H9 (cell line): ENCODE data around the gene RPL27A. TPM values are rescaled to one million over a fixed set of nuclear protein-coding genes. Genes with fewer than 3 reads are reported as not detected.

Source experiments
- DNase-seq: peaks from one replicate; pipeline ENCODE4 v3.0.0-alpha.2; 2017
- H2AFZ ChIP-seq: one replicate; pipeline ENCODE4 v1.6.1; 2013; ENCODE audit warnings: mild to moderate bottlenecking, low read length, control low read depth, moderate library complexity
- H2AK5ac ChIP-seq: 2 replicates; pipeline ENCODE4 v1.6.1; 2013; ENCODE audit warnings: low read length, control low read depth, mixed read lengths; ENCODE audit not compliant: insufficient read length
- H2BK120ac ChIP-seq: one replicate; pipeline ENCODE4 v1.6.1; 2013; ENCODE audit warnings: low read depth, mild to moderate bottlenecking, low read length, control low read depth, inconsistent platforms; ENCODE audit not compliant: poor library complexity, severe bottlenecking
- H2BK12ac ChIP-seq: 2 replicates; pipeline ENCODE4 v1.6.1; 2013; ENCODE audit warnings: low read length, control low read depth, mixed read lengths, low read depth; ENCODE audit not compliant: insufficient read length
- H2BK15ac ChIP-seq: 2 replicates; pipeline ENCODE4 v1.6.1; 2013; ENCODE audit warnings: low read depth, low read length, control low read depth
- H2BK20ac ChIP-seq: one replicate; pipeline ENCODE4 v1.6.1; 2013; ENCODE audit warnings: low read depth, mild to moderate bottlenecking, low read length, control low read depth, inconsistent platforms; ENCODE audit not compliant: poor library complexity, severe bottlenecking
- H2BK5ac ChIP-seq: 2 replicates; pipeline ENCODE4 v1.6.1; 2013; ENCODE audit warnings: low read length, control low read depth, mixed read lengths; ENCODE audit not compliant: insufficient read length
- H3K14ac ChIP-seq: 2 replicates; pipeline ENCODE4 v1.6.1; 2013; ENCODE audit warnings: low read length, control low read depth; ENCODE audit not compliant: insufficient read depth
- H3K18ac ChIP-seq: 2 replicates; pipeline ENCODE4 v1.6.1; 2013; ENCODE audit warnings: low read depth, mild to moderate bottlenecking, mixed read lengths, low read length, control low read depth; ENCODE audit not compliant: insufficient read length
- H3K23ac ChIP-seq: 2 replicates; pipeline ENCODE4 v1.6.1; 2013; ENCODE audit warnings: low read length, control low read depth, mixed read lengths, low read depth; ENCODE audit not compliant: insufficient read length
- H3K23me2 ChIP-seq: 2 replicates; pipeline ENCODE4 v1.6.1; 2013; ENCODE audit warnings: low read depth, mild to moderate bottlenecking, mixed read lengths, low read length, control low read depth; ENCODE audit not compliant: insufficient read length, poor library complexity, severe bottlenecking
- H3K27ac ChIP-seq: 2 replicates; pipeline ENCODE4 v1.5.1; 2013; ENCODE audit warnings: low read length, control low read depth, mixed read lengths, low read depth; ENCODE audit not compliant: insufficient read length
- H3K27me3 ChIP-seq: 2 replicates; pipeline ENCODE4 v1.6.1; 2013; ENCODE audit warnings: low read length, control low read depth, inconsistent platforms; ENCODE audit not compliant: insufficient read depth
- H3K4ac ChIP-seq: 2 replicates; pipeline ENCODE4 v1.6.1; 2013; ENCODE audit warnings: low read depth, mild to moderate bottlenecking, control low read depth, inconsistent platforms, low read length, moderate library complexity
- H3K4me1 ChIP-seq: 2 replicates; pipeline ENCODE4 v1.6.1; 2013; ENCODE audit warnings: low read length, control low read depth, inconsistent platforms; ENCODE audit not compliant: insufficient read depth
- H3K4me2 ChIP-seq: 2 replicates; pipeline ENCODE4 v1.6.1; 2013; ENCODE audit warnings: low read length, control low read depth, mixed read lengths; ENCODE audit not compliant: insufficient read length, insufficient read depth
- H3K56ac ChIP-seq: 2 replicates; pipeline ENCODE4 v1.6.1; 2013; ENCODE audit warnings: low read depth, mild to moderate bottlenecking, mixed read lengths, low read length, control low read depth; ENCODE audit not compliant: insufficient read length
- H3K79me1 ChIP-seq: 2 replicates; pipeline ENCODE4 v1.6.1; 2013; ENCODE audit warnings: low read depth, mild to moderate bottlenecking, moderate library complexity, low read length, control low read depth, inconsistent platforms; ENCODE audit not compliant: insufficient read depth, poor library complexity, severe bottlenecking
- H3K79me2 ChIP-seq: 2 replicates; pipeline ENCODE4 v1.6.1; 2013; ENCODE audit warnings: low read length, control low read depth, inconsistent platforms; ENCODE audit not compliant: insufficient read depth
- H3K9ac ChIP-seq: 2 replicates; pipeline ENCODE4 v1.6.1; 2013; ENCODE audit warnings: low read length, control low read depth, mixed read lengths; ENCODE audit not compliant: insufficient read length; ENCODE audit errors: extremely low read depth
- H3K9me3 ChIP-seq: one replicate; pipeline ENCODE4 v1.6.1; 2013; ENCODE audit warnings: low read depth, low read length, inconsistent platforms; ENCODE audit not compliant: control insufficient read depth
- H3T11ph ChIP-seq: one replicate; pipeline ENCODE4 v1.6.1; 2013; ENCODE audit warnings: mild to moderate bottlenecking, low read length, control low read depth, inconsistent platforms
- H4K20me1 ChIP-seq: one replicate; pipeline ENCODE4 v1.6.1; 2013; ENCODE audit not compliant: control insufficient read depth, insufficient read length, insufficient read depth
- H4K5ac ChIP-seq: 2 replicates; pipeline ENCODE4 v1.6.1; 2013; ENCODE audit warnings: low read depth, mild to moderate bottlenecking, mixed read lengths, low read length, control low read depth; ENCODE audit not compliant: insufficient read length
- H4K8ac ChIP-seq: replicated peaks from 2 replicates; pipeline ENCODE4 v1.6.1; 2013; ENCODE audit warnings: low read length, control low read depth, mixed read lengths, low read depth; ENCODE audit not compliant: insufficient read length
- H4K91ac ChIP-seq: 2 replicates; pipeline ENCODE4 v1.6.1; 2013; ENCODE audit warnings: low read depth, mild to moderate bottlenecking, moderate library complexity, mixed read lengths, low read length, control low read depth; ENCODE audit not compliant: insufficient read length
- H3K27ac Mint-ChIP-seq, 3 experiments: 2 replicates in 2 of 3; 3 replicates in 1 of 3; pipeline ENCODE4 v1.8.0; 2020 to 2021; ENCODE audit warnings: mixed read lengths in 3 of 3, mild to moderate bottlenecking in 1 of 3, moderate library complexity in 1 of 3
- H3K27me3 Mint-ChIP-seq: 2 replicates; pipeline ENCODE4 v1.8.0; 2021; ENCODE audit warnings: low read depth, mild to moderate bottlenecking, moderate library complexity, mixed read lengths
- H3K36me3 Mint-ChIP-seq, 3 experiments: 2 replicates in 2 of 3; 3 replicates in 1 of 3; pipeline ENCODE4 v1.8.0; 2020 to 2021; ENCODE audit warnings: low read depth in 3 of 3, mixed read lengths in 3 of 3; ENCODE audit not compliant: insufficient read depth in 1 of 3
- H3K4me1 Mint-ChIP-seq, 2 experiments: 2 replicates each; pipeline ENCODE4 v1.8.0; 2020; ENCODE audit warnings: mixed read lengths in 2 of 2
- H3K4me3 Mint-ChIP-seq, 2 experiments: 2 replicates in 1 of 2; 3 replicates in 1 of 2; pipeline ENCODE4 v1.8.0; 2020 to 2021; ENCODE audit warnings: mild to moderate bottlenecking in 2 of 2, mixed read lengths in 2 of 2, moderate library complexity in 1 of 2
- H3K9me3 Mint-ChIP-seq, 2 experiments: 2 replicates in 1 of 2; 3 replicates in 1 of 2; pipeline ENCODE4 v1.8.0; 2020; ENCODE audit warnings: mild to moderate bottlenecking in 2 of 2, mixed read lengths in 2 of 2, moderate library complexity in 1 of 2
- CTCF ChIP-seq: fragments of 200-600 bp; sonication (generic); conservative IDR thresholded peaks from 3 replicates; pipeline ENCODE4 v1.8.0; 2021; ENCODE audit warnings: antibody characterized with exemption, mild to moderate bottlenecking
- WGBS: extraction: QIAGEN DNeasy Blood & Tissue Kit; methylation state at CpG from one replicate; pipeline ENCODE4 v1.1.7; 2013; ENCODE audit warnings: missing lambda C conversion rate, low lambda C conversion rate, mixed read lengths; ENCODE audit not compliant: insufficient read length; ENCODE audit errors: extremely low coverage; 5-methylcytosine and 5-hydroxymethylcytosine counted together
- total RNA-seq: library from RNA; stranded (reverse); gene quantifications from 2 replicates; pipeline ENCODE4 v1.2.1, GENCODE V29; 2021

The RPL27A gene
- total RNA-seq, 1 experiment from 2014 or later = 1,152 TPM

DNA sequence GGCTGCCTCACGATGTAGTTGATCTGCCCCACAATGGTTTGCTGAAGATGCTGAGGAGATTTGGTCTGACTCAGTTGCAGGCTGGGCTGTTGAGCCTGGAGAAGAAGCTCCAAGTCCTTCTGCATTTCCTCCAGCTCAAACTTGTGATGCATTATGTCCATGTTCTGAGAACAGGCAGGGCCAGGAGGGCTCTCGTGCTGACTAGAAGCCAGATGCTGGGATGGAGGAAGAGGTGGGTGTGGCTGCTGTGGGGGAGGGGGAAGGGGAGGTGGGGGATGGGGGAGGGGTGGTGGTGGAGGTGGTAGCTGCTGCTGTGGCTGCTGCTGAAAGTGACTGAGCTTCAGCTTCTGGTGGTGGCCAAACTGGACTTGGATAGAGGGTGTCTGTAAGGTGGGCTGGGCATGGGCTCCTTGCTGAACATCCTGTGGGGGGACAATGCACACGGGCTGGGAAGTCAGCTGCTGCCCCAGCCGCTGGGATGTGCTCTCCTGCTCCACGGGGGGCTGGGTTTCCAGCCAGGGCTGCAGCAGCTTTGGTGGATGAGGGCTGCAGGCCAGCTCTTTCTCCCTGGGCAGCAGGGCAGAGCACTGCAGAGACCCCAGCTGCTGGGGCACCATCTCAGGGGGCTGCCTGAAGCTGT, 42.2 kb upstream of the RPL27A start:
- H3K4me1 ChIP-seq = peaks cover 9% of the 10 kb centered on the region; the same call in 1 of the 2 replicates
- H3K79me2 ChIP-seq = no peaks in the 10 kb centered on the region
- no peak overlapping the region for H3K27ac Mint-ChIP-seq
- H3T11ph ChIP-seq = no peak overlapping the region
- H4K5ac ChIP-seq = no peak overlapping the region
- H3K23me2 ChIP-seq = no peaks in the 10 kb centered on the region
- no peak overlapping the region for H2AK5ac ChIP-seq
- H2BK5ac ChIP-seq = no peak overlapping the region
- no peak overlapping the region for H2BK20ac ChIP-seq
- H3K9me3 ChIP-seq = no peaks in the 10 kb centered on the region
- no peak overlapping the region for H3K56ac ChIP-seq
- TF ChIP-seq CTCF = no peak
- H3K4ac ChIP-seq = no peak overlapping the region
- no peak overlapping the region for H2AFZ ChIP-seq
- no peak overlapping the region for H4K8ac ChIP-seq
- WGBS = no CpG with 5 or more reads among the region's 5 CpGs
- H2BK15ac ChIP-seq = no peak overlapping the region
- no peak overlapping the region for H3K18ac ChIP-seq
- H3K36me3 Mint-ChIP-seq = peaks cover 9 to 15% (median 10%) of the 10 kb centered on the region in 3 experiments; a peak in 6 of 7 replicates
- H3K14ac ChIP-seq = no peak overlapping the region
- no peak overlapping the region for H3K23ac ChIP-seq
- peak; percentile 55 for DNase-seq
- no peaks in the 10 kb centered on the region for H3K27me3 ChIP-seq
- no peaks in the 10 kb centered on the region; the same call in 1 of the 2 replicates for H3K27me3 Mint-ChIP-seq
- H4K20me1 ChIP-seq = no peaks in the 10 kb centered on the region
- H2BK12ac ChIP-seq = no peak overlapping the region
- H4K91ac ChIP-seq = no peak overlapping the region
- H2BK120ac ChIP-seq = no peak overlapping the region
- H3K9me3 Mint-ChIP-seq = peaks cover 0 to 3% of the 10 kb centered on the region in 2 experiments; a peak in 1 of 5 replicates
- H3K79me1 ChIP-seq = no peaks in the 10 kb centered on the region
- H3K4me1 Mint-ChIP-seq = peaks cover 20 to 25% of the 10 kb centered on the region in 2 experiments
- H3K27ac ChIP-seq = no peak overlapping the region
- H3K9ac ChIP-seq = no peak overlapping the region
- H3K4me3 Mint-ChIP-seq = no peak overlapping the region
- H3K4me2 ChIP-seq = peak overlapping the region; percentile 8
